ENCODE data around the gene PHGDH. TPM values are rescaled to one million over a fixed set of nuclear protein-coding genes. Genes with fewer than 3 reads are reported as not detected.

The PHGDH gene
- total RNA-seq, 1 donor from 2014 or later = 60.8 TPM

DNA sequence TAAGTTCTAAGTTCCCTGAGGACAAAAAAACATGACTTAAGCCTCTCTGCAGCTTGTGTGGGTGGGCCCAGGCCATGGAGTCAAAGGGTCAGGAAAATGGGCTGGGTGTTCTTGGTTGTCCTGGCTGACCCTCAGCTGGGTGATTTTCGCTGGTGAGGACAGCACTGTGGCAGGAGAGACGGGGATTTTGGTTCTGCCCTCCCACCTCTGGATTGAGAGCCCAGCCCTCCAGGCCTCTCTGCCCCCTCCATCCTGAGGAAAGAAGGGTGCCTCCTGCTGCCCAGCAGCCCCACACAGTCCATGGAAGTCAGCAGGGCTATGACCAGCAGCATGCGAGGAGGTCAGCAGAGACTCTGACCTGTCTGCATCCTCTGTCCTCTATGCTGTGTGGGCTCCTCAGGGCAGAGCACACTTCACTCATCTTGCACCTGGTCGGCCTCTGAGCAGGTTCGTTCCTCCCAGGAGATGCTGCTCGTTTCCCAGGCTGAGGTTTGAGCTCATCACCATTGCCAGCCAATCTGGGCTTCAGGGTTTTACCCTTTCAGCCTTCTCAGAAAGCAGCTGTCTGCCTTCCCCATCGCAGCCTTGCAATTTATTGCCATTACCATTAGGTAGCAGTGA is 26.5 kb downstream of the PHGDH start:
- Histone ChIP-seq H3K4me1 (no peaks in the 10 kb centered on the region), H3K27me3 (ENCODE audit: low read depth) (no peaks in the 10 kb centered on the region), H3K27ac (no peak overlapping the region), H3K9me3 (no peaks in the 10 kb centered on the region), H3K4me3 (no peak overlapping the region), H3K36me3 (peaks cover 3% of the 10 kb centered on the region)
- intact Hi-C loops (cut with DNase I) = no loop called here
- TF ChIP-seq, protein P1, sequence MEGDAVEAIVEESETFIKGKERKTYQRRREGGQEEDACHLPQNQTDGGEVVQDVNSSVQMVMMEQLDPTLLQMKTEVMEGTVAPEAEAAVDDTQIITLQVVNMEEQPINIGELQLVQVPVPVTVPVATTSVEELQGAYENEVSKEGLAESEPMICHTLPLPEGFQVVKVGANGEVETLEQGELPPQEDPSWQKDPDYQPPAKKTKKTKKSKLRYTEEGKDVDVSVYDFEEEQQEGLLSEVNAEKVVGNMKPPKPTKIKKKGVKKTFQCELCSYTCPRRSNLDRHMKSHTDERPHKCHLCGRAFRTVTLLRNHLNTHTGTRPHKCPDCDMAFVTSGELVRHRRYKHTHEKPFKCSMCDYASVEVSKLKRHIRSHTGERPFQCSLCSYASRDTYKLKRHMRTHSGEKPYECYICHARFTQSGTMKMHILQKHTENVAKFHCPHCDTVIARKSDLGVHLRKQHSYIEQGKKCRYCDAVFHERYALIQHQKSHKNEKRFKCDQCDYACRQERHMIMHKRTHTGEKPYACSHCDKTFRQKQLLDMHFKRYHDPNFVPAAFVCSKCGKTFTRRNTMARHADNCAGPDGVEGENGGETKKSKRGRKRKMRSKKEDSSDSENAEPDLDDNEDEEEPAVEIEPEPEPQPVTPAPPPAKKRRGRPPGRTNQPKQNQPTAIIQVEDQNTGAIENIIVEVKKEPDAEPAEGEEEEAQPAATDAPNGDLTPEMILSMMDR (IDR thresholded peaks at IDR 0.05) = no peak
- no peak for ATAC-seq
- no peak for DNase-seq

GRCh38 chr1:119739150-119739549 is 27.4 kb downstream of the PHGDH start:
- DNase-seq (no peak), ATAC-seq (no peak)
- Histone ChIP-seq H3K27me3 (ENCODE audit: low read depth) (no peaks in the 10 kb centered on the region), H3K27ac (no peak overlapping the region), H3K9me3 (no peaks in the 10 kb centered on the region), H3K4me3 (no peak overlapping the region), H3K36me3 (peaks cover 3% of the 10 kb centered on the region), H3K4me1 (no peaks in the 10 kb centered on the region)
- TF ChIP-seq, protein P1 (IDR thresholded peaks at IDR 0.05) = no peak
- intact Hi-C loops (cut with DNase I) = no loop called here

DNA sequence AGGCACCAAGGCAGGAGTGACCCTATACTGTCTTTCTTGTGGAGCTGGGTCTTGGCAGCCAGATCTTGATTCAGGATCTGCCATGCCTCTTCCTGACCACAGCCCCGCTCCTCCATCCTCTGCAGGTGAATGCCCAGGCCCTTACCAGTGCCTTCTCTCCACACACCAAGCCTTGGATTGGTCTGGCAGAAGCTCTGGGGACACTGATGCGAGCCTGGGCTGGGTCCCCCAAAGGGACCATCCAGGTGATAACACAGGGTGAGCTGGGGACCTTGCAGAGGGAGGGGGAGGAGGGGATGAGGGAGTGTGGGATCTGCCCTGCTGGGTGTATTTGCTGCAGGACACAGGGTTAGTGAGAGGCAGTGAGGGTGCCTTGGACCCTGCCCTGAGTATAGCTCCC is 28.5 kb downstream of the PHGDH start:
- Histone ChIP-seq H3K4me3 (no peak overlapping the region), H3K27ac (no peak overlapping the region), H3K36me3 (peaks cover 3% of the 10 kb centered on the region), H3K9me3 (no peaks in the 10 kb centered on the region), H3K4me1 (no peaks in the 10 kb centered on the region), H3K27me3 (ENCODE audit: low read depth) (no peaks in the 10 kb centered on the region)
- no peak for DNase-seq
- no peak for ATAC-seq
- TF ChIP-seq, protein P1 (IDR thresholded peaks at IDR 0.05) = no peak
- intact Hi-C loops (cut with DNase I) = no loop called here

- Histone ChIP-seq H3K9me3 (no peaks in the 10 kb centered on the region), H3K27ac (no peak overlapping the region), H3K4me1 (no peaks in the 10 kb centered on the region), H3K4me3 (no peak overlapping the region), H3K36me3 (peaks cover 3% of the 10 kb centered on the region), H3K27me3 (ENCODE audit: low read depth) (no peaks in the 10 kb centered on the region)
- DNase-seq (no peak), ATAC-seq (no peak)
- intact Hi-C loops (cut with DNase I) = no loop called here
- TF ChIP-seq, protein P1 (IDR thresholded peaks at IDR 0.05) = no peak
These were observed 29.4 kb downstream of the PHGDH start for GRCh38 chr1:119740896-119741780.

GRCh38 chr1:119742202-119742601 is 30.5 kb downstream of the PHGDH start:
- DNase-seq (no peak), ATAC-seq (peak; percentile 41 to 60)
- H3K4me3 ChIP-seq = no peak overlapping the region
- no peaks in the 10 kb centered on the region for H3K4me1 ChIP-seq
- H3K9me3 ChIP-seq = no peaks in the 10 kb centered on the region
- no peak overlapping the region for H3K27ac ChIP-seq
- TF ChIP-seq, protein P1 (IDR thresholded peaks at IDR 0.05) = no peak
- intact Hi-C loops (cut with DNase I) = no loop called here
- no peaks in the 10 kb centered on the region for H3K36me3 ChIP-seq
- no peaks in the 10 kb centered on the region for H3K27me3 ChIP-seq (ENCODE audit: low read depth)
